ENCODE results near the gene GCLC. TPM values are rescaled to one million over a fixed set of nuclear protein-coding genes. Genes with fewer than 3 reads are reported as not detected.

Gene GCLC
- total RNA-seq, 1 donor from 2014 or later: 31.6 TPM

DNA sequence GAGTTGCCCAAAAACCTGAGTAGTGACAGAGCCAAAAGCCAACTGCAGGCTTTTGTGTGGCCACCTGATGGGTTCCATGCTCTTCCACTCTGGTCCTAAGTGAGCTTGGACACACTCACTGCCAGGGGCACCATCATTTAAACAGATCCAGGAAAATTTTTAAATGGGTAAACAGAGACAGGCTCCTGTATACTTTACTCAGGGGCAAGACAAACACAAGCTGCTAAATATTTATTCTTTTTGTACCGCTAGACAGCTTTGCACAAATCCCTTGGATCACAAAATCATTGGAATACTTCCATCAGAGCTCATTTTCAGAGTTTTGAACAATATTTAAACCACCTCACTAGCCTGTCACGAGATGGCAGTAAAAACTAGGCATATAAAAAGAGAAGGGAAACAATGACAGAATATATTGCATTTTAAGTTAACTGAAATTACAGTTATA lies 31.4 kb downstream of the GCLC start:
- Mint-ChIP-seq H3K4me1 (ENCODE audit: low read depth, unreplicated experiment) (no peaks in the 10 kb centered on the region), H3K9me3 (ENCODE audit: unreplicated experiment) (no peaks in the 10 kb centered on the region), H3K4me3 (ENCODE audit: unreplicated experiment) (no peak overlapping the region), H3K27ac (ENCODE audit: unreplicated experiment) (no peak overlapping the region), H3K27me3 (ENCODE audit: low read depth, unreplicated experiment) (no peaks in the 10 kb centered on the region), H3K36me3 (ENCODE audit: low read depth, unreplicated experiment) (peaks cover 10% of the 10 kb centered on the region)
- Histone ChIP-seq H3K4me2 (ENCODE audit: low read length) (no peak overlapping the region), H3K36me3 (ENCODE audit: insufficient read depth, low read length) (peaks cover 6% of the 10 kb centered on the region), H4K20me1 (ENCODE audit: insufficient read depth, low read length) (no peaks in the 10 kb centered on the region), H3K27ac (ENCODE audit: low read depth, low read length) (no peak overlapping the region), H3K4me1 (ENCODE audit: insufficient read depth, low read length) (no peaks in the 10 kb centered on the region), H3K79me2 (ENCODE audit: insufficient read depth, low read length) (no peaks in the 10 kb centered on the region), H3K27me3 (ENCODE audit: insufficient read depth, low read length) (no peaks in the 10 kb centered on the region), H3K9me3 (ENCODE audit: insufficient read depth, low read depth, low read length) (no peaks in the 10 kb centered on the region), H3K9ac (ENCODE audit: low read length) (no peak overlapping the region), H2AFZ (ENCODE audit: low read depth, low read length) (no peak overlapping the region), H3K4me3 (ENCODE audit: insufficient read depth, low read depth, low read length) (no peak overlapping the region)
- TF ChIP-seq EZH2 (IDR thresholded peaks at IDR 0.05; ENCODE audit: insufficient read depth, low read length): no peak
- TF ChIP-seq, protein P1, sequence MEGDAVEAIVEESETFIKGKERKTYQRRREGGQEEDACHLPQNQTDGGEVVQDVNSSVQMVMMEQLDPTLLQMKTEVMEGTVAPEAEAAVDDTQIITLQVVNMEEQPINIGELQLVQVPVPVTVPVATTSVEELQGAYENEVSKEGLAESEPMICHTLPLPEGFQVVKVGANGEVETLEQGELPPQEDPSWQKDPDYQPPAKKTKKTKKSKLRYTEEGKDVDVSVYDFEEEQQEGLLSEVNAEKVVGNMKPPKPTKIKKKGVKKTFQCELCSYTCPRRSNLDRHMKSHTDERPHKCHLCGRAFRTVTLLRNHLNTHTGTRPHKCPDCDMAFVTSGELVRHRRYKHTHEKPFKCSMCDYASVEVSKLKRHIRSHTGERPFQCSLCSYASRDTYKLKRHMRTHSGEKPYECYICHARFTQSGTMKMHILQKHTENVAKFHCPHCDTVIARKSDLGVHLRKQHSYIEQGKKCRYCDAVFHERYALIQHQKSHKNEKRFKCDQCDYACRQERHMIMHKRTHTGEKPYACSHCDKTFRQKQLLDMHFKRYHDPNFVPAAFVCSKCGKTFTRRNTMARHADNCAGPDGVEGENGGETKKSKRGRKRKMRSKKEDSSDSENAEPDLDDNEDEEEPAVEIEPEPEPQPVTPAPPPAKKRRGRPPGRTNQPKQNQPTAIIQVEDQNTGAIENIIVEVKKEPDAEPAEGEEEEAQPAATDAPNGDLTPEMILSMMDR (IDR thresholded peaks at IDR 0.05; ENCODE audit: insufficient read depth, low read depth, low read length): no peak
- FAIRE-seq (no peak), DNase-seq (ENCODE audit: low read depth) (no peak)

DNA sequence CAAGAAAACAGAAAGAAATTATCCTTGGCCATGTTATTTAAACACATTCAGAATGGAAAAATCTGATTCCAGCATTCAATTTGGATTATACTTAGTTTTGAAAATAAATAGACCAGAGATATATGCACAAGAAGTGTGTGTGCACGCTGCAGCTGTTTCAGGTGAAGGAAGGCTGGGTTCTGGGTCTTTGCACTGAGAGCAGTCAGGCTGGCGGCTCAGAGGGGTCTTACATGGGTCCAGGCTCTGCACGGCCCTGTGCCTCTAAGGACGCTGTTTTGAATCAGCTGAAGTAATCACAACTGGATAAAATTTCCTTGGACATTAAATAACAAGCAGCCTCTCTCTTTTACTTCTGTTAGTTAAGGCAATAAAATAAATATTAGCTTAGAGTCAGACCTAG lies 31.8 kb downstream of the GCLC start:
- H3K4me1 Mint-ChIP-seq (ENCODE audit: low read depth, unreplicated experiment): no peaks in the 10 kb centered on the region
- Histone ChIP-seq H3K27me3 (ENCODE audit: insufficient read depth, low read length) (no peaks in the 10 kb centered on the region), H3K36me3 (ENCODE audit: insufficient read depth, low read length) (peaks cover 7% of the 10 kb centered on the region), H3K27ac (ENCODE audit: low read depth, low read length) (no peak overlapping the region), H3K9ac (ENCODE audit: low read length) (no peak overlapping the region), H3K4me3 (ENCODE audit: insufficient read depth, low read depth, low read length) (no peak overlapping the region), H3K4me1 (ENCODE audit: insufficient read depth, low read length) (no peaks in the 10 kb centered on the region), H2AFZ (ENCODE audit: low read depth, low read length) (no peak overlapping the region), H3K79me2 (ENCODE audit: insufficient read depth, low read length) (no peaks in the 10 kb centered on the region), H3K9me3 (ENCODE audit: insufficient read depth, low read depth, low read length) (no peaks in the 10 kb centered on the region), H3K4me2 (ENCODE audit: low read length) (no peak overlapping the region), H4K20me1 (ENCODE audit: insufficient read depth, low read length) (no peaks in the 10 kb centered on the region)
- DNase-seq (ENCODE audit: low read depth): no peak
- no peaks in the 10 kb centered on the region for H3K9me3 Mint-ChIP-seq (ENCODE audit: unreplicated experiment)
- no peak overlapping the region for H3K4me3 Mint-ChIP-seq (ENCODE audit: unreplicated experiment)
- no peak for FAIRE-seq
- no peak overlapping the region for H3K27ac Mint-ChIP-seq (ENCODE audit: unreplicated experiment)
- peaks cover 10% of the 10 kb centered on the region for H3K36me3 Mint-ChIP-seq (ENCODE audit: low read depth, unreplicated experiment)
- TF ChIP-seq, protein P1 (IDR thresholded peaks at IDR 0.05; ENCODE audit: insufficient read depth, low read depth, low read length): no peak
- TF ChIP-seq EZH2 (IDR thresholded peaks at IDR 0.05; ENCODE audit: insufficient read depth, low read length): no peak
- no peaks in the 10 kb centered on the region for H3K27me3 Mint-ChIP-seq (ENCODE audit: low read depth, unreplicated experiment)

DNA sequence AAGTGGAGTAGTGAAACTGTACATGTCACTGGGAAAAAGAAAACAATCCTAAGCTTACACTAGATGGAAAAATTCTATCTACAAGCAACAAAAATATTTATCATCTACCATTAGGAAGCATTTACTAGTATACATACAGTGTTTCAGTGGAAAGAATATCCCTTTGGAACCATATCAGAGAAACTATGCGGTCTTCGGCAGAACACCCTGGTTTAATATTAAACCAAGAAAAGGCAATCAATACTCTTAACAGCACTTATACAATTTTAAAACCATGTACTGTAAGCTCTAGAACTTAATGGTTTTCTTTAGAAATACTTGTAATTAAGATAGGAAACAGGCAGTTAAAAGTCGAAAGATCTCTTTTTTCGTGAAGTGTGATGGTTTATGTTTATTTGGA lies 32.3 kb downstream of the GCLC start:
- no peak for TF ChIP-seq EZH2 (IDR thresholded peaks at IDR 0.05; ENCODE audit: insufficient read depth, low read length)
- TF ChIP-seq, protein P1 (IDR thresholded peaks at IDR 0.05; ENCODE audit: insufficient read depth, low read depth, low read length): no peak
- Mint-ChIP-seq H3K4me3 (ENCODE audit: unreplicated experiment) (no peak overlapping the region), H3K27me3 (ENCODE audit: low read depth, unreplicated experiment) (no peaks in the 10 kb centered on the region), H3K4me1 (ENCODE audit: low read depth, unreplicated experiment) (no peaks in the 10 kb centered on the region), H3K9me3 (ENCODE audit: unreplicated experiment) (no peaks in the 10 kb centered on the region), H3K27ac (ENCODE audit: unreplicated experiment) (no peak overlapping the region), H3K36me3 (ENCODE audit: low read depth, unreplicated experiment) (peaks cover 10% of the 10 kb centered on the region)
- H3K27ac ChIP-seq (ENCODE audit: low read depth, low read length): no peak overlapping the region
- no peaks in the 10 kb centered on the region for H3K9me3 ChIP-seq (ENCODE audit: insufficient read depth, low read depth, low read length)
- H3K27me3 ChIP-seq (ENCODE audit: insufficient read depth, low read length): no peaks in the 10 kb centered on the region
- H4K20me1 ChIP-seq (ENCODE audit: insufficient read depth, low read length): no peaks in the 10 kb centered on the region
- no peak overlapping the region for H2AFZ ChIP-seq (ENCODE audit: low read depth, low read length)
- H3K79me2 ChIP-seq (ENCODE audit: insufficient read depth, low read length): no peaks in the 10 kb centered on the region
- H3K4me3 ChIP-seq (ENCODE audit: insufficient read depth, low read depth, low read length): no peak overlapping the region
- no peak for DNase-seq (ENCODE audit: low read depth)
- H3K36me3 ChIP-seq (ENCODE audit: insufficient read depth, low read length): peaks cover 10% of the 10 kb centered on the region
- H3K4me1 ChIP-seq (ENCODE audit: insufficient read depth, low read length): no peaks in the 10 kb centered on the region
- H3K9ac ChIP-seq (ENCODE audit: low read length): no peak overlapping the region
- FAIRE-seq: no peak
- no peak overlapping the region for H3K4me2 ChIP-seq (ENCODE audit: low read length)
